ENCODE measurements around the gene HNRNPK.

- TF ChIP-seq GATA2 (IDR thresholded peaks at IDR 0.05; ENCODE audit: low read depth, low read length) (no peak), GATA3 (IDR thresholded peaks at IDR 0.05; ENCODE audit: low read depth, low read length) (no peak)
Measured at GRCh38 chr9:83937861-83938455, 42.1 kb downstream of the HNRNPK start.

Data from SH-SY5Y (cell line).